ENCODE measurements around the gene POLD2.

DNA sequence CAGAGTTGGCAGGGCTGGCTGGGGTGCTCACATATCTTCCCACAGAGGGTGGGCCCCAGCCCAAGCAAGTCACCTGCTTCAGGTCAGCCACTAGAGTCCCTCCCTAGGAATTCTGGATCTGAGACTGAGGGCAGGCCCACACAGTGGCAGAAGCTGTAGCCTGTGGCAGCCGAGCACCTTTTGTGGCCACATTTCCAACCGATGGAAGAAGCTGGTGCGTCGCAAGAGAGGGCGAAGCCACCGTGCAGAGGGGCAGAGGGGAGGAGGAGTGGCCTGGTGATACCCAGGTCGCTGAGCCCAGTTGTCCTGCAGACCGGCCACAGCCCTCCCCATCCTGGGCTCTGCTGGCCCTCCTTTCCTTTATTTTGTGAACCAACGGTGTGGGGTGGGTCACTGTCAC, 46.3 kb downstream of the POLD2 start:
- no peak for TF ChIP-seq POLR2A (IDR thresholded peaks at IDR 0.05)
- TF ChIP-seq, protein P1, sequence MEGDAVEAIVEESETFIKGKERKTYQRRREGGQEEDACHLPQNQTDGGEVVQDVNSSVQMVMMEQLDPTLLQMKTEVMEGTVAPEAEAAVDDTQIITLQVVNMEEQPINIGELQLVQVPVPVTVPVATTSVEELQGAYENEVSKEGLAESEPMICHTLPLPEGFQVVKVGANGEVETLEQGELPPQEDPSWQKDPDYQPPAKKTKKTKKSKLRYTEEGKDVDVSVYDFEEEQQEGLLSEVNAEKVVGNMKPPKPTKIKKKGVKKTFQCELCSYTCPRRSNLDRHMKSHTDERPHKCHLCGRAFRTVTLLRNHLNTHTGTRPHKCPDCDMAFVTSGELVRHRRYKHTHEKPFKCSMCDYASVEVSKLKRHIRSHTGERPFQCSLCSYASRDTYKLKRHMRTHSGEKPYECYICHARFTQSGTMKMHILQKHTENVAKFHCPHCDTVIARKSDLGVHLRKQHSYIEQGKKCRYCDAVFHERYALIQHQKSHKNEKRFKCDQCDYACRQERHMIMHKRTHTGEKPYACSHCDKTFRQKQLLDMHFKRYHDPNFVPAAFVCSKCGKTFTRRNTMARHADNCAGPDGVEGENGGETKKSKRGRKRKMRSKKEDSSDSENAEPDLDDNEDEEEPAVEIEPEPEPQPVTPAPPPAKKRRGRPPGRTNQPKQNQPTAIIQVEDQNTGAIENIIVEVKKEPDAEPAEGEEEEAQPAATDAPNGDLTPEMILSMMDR (IDR thresholded peaks at IDR 0.05): no peak
- no peak for TF ChIP-seq POLR2AphosphoS5 (IDR thresholded peaks at IDR 0.05)

Measured in breast epithelium (tissue), 3 donors.